Activated CD4-positive, alpha-beta memory T cell treated with anti-CD3 and anti-CD28 coated beads for 36 hours (primary cell): ENCODE results near the gene SCYL2. TPM values are rescaled to one million over a fixed set of nuclear protein-coding genes. Genes with fewer than 3 reads are reported as not detected.

Experiments
- CTCF ChIA-PET: fragments of 350-600 bp; sonication (Branson Sonifier 250); formaldehyde crosslinking; loops from one replicate; lab custom pipeline; 2021; ENCODE audit warnings: antibody characterized with exemption, inconsistent platforms; lab: Charles Lee
- POLR2A ChIA-PET: fragments of 350-600 bp; sonication (Branson Sonifier 250); formaldehyde crosslinking; loops from one replicate; lab custom pipeline; 2021; ENCODE audit warnings: antibody characterized with exemption; lab: Charles Lee
- DNase-seq: peaks from one replicate; pipeline ENCODE4 v3.0.0-alpha.2; 2020
- H3K27ac Mint-ChIP-seq: one replicate; pipeline ENCODE4 v1.8.0; 2021; ENCODE audit warnings: mixed read lengths
- H3K27me3 Mint-ChIP-seq: one replicate; pipeline ENCODE4 v1.8.0; 2021; ENCODE audit warnings: mixed read lengths
- H3K36me3 Mint-ChIP-seq: one replicate; pipeline ENCODE4 v1.8.0; 2021; ENCODE audit warnings: mixed read lengths
- H3K4me1 Mint-ChIP-seq: one replicate; pipeline ENCODE4 v1.8.0; 2021; ENCODE audit warnings: low read depth, mixed read lengths
- H3K4me3 Mint-ChIP-seq: one replicate; pipeline ENCODE4 v1.8.0; 2021; ENCODE audit warnings: mild to moderate bottlenecking, mixed read lengths
- H3K9me3 Mint-ChIP-seq: one replicate; pipeline ENCODE4 v1.8.0; 2021; ENCODE audit warnings: mixed read lengths
- intact Hi-C: fragments of 100-400 bp; cut with micrococcal nuclease; formaldehyde crosslinking; loops from one replicate; pipeline ENCODE4 v1.15.1; 2023
- total RNA-seq, 2 experiments: library from RNA; stranded (reverse); gene quantifications; one replicate each; pipeline ENCODE4 v1.2.3, GENCODE V29; 2021

Gene SCYL2
- total RNA-seq, 2 experiments from 2014 or later = 24.5 to 26.7 TPM

- H3K27me3 Mint-ChIP-seq = peaks cover 18% of the 10 kb centered on the region
- no peak overlapping the region for H3K4me3 Mint-ChIP-seq
- ChIA-PET POLR2A (no interaction called here), CTCF (interaction anchor here (1.4 kb wide), 1 partner anchor 44 kb away, joined by 4 read pairs; no protein-coding TSS in a partner anchor)
- H3K27ac Mint-ChIP-seq = no peak overlapping the region
- DNase-seq = no peak
- no peaks in the 10 kb centered on the region for H3K4me1 Mint-ChIP-seq
- H3K9me3 Mint-ChIP-seq = no peaks in the 10 kb centered on the region
- H3K36me3 Mint-ChIP-seq = no peaks in the 10 kb centered on the region
- intact Hi-C loops = no loop called here
Measured at GRCh38 chr12:100360450-100360849, 93.5 kb downstream of the SCYL2 start.

- intact Hi-C loops = no loop called here
- no peak overlapping the region for H3K27ac Mint-ChIP-seq
- no peaks in the 10 kb centered on the region for H3K9me3 Mint-ChIP-seq
- no peaks in the 10 kb centered on the region for H3K4me1 Mint-ChIP-seq
- no peak overlapping the region for H3K4me3 Mint-ChIP-seq
- peaks cover 18% of the 10 kb centered on the region for H3K27me3 Mint-ChIP-seq
- ChIA-PET CTCF (no interaction called here), POLR2A (no interaction called here)
- no peaks in the 10 kb centered on the region for H3K36me3 Mint-ChIP-seq
- DNase-seq = no peak
Measured at GRCh38 chr12:100364324-100364723, 97.3 kb downstream of the SCYL2 start.

GRCh38 chr12:100365411-100365810 lies 98.4 kb downstream of the SCYL2 start:
- intact Hi-C loops = no loop called here
- no peak for DNase-seq
- H3K27ac Mint-ChIP-seq = no peak overlapping the region
- H3K27me3 Mint-ChIP-seq = peaks cover 18% of the 10 kb centered on the region
- no peaks in the 10 kb centered on the region for H3K4me1 Mint-ChIP-seq
- CTCF ChIA-PET = no interaction called here
- no peaks in the 10 kb centered on the region for H3K36me3 Mint-ChIP-seq
- POLR2A ChIA-PET = no interaction called here
- H3K9me3 Mint-ChIP-seq = no peaks in the 10 kb centered on the region
- no peak overlapping the region for H3K4me3 Mint-ChIP-seq

GRCh38 chr12:100368066-100368465 lies 101.1 kb downstream of the SCYL2 start:
- peaks cover 8% of the 10 kb centered on the region for H3K27me3 Mint-ChIP-seq
- no peak for DNase-seq
- ChIA-PET POLR2A (no interaction called here), CTCF (no interaction called here)
- H3K4me1 Mint-ChIP-seq = no peaks in the 10 kb centered on the region
- H3K36me3 Mint-ChIP-seq = no peaks in the 10 kb centered on the region
- H3K4me3 Mint-ChIP-seq = no peak overlapping the region
- no peaks in the 10 kb centered on the region for H3K9me3 Mint-ChIP-seq
- intact Hi-C loops = no loop called here
- no peak overlapping the region for H3K27ac Mint-ChIP-seq

- no peaks in the 10 kb centered on the region for H3K36me3 Mint-ChIP-seq
- ChIA-PET POLR2A (no interaction called here), CTCF (no interaction called here)
- no peak overlapping the region for H3K27ac Mint-ChIP-seq
- H3K9me3 Mint-ChIP-seq = no peaks in the 10 kb centered on the region
- H3K4me1 Mint-ChIP-seq = no peaks in the 10 kb centered on the region
- no peak overlapping the region for H3K4me3 Mint-ChIP-seq
- intact Hi-C loops = no loop called here
- DNase-seq = no peak
- peaks cover 4% of the 10 kb centered on the region for H3K27me3 Mint-ChIP-seq
Measured at GRCh38 chr12:100371146-100371545, 104.2 kb downstream of the SCYL2 start.

GRCh38 chr12:100372853-100373640 lies 106.1 kb downstream of the SCYL2 start:
- DNase-seq = no peak
- no peak overlapping the region for H3K4me3 Mint-ChIP-seq
- H3K9me3 Mint-ChIP-seq = no peaks in the 10 kb centered on the region
- intact Hi-C loops = no loop called here
- no peaks in the 10 kb centered on the region for H3K36me3 Mint-ChIP-seq
- H3K4me1 Mint-ChIP-seq = no peaks in the 10 kb centered on the region
- ChIA-PET CTCF (no interaction called here), POLR2A (no interaction called here)
- no peak overlapping the region for H3K27ac Mint-ChIP-seq
- H3K27me3 Mint-ChIP-seq = peaks cover 4% of the 10 kb centered on the region

- Mint-ChIP-seq H3K4me1 (no peaks in the 10 kb centered on the region), H3K4me3 (no peak overlapping the region), H3K27me3 (no peaks in the 10 kb centered on the region), H3K9me3 (no peaks in the 10 kb centered on the region), H3K27ac (no peak overlapping the region), H3K36me3 (no peaks in the 10 kb centered on the region)
- DNase-seq = no peak
- ChIA-PET CTCF (interaction anchor here (1.3 kb wide), 1 partner anchor 30 kb away, joined by 4 read pairs; no protein-coding TSS in a partner anchor), POLR2A (no interaction called here)
- intact Hi-C loops = no loop called here
Measured at GRCh38 chr12:100375038-100375735, 108.2 kb downstream of the SCYL2 start.

GRCh38 chr12:100376161-100376560 lies 109.2 kb downstream of the SCYL2 start:
- ChIA-PET CTCF (no interaction called here), POLR2A (no interaction called here)
- DNase-seq = no peak
- Mint-ChIP-seq H3K36me3 (no peaks in the 10 kb centered on the region), H3K27me3 (no peaks in the 10 kb centered on the region), H3K4me3 (no peak overlapping the region), H3K4me1 (no peaks in the 10 kb centered on the region), H3K9me3 (no peaks in the 10 kb centered on the region), H3K27ac (no peak overlapping the region)
- intact Hi-C loops = no loop called here

- Mint-ChIP-seq H3K36me3 (no peaks in the 10 kb centered on the region), H3K27ac (no peak overlapping the region), H3K27me3 (no peaks in the 10 kb centered on the region), H3K4me1 (no peaks in the 10 kb centered on the region), H3K4me3 (no peak overlapping the region), H3K9me3 (no peaks in the 10 kb centered on the region)
- ChIA-PET POLR2A (no interaction called here), CTCF (interaction anchor here (1.0 kb wide), 1 partner anchor 23 kb away, joined by 4 read pairs; no protein-coding TSS in a partner anchor)
- DNase-seq = no peak
- intact Hi-C loops = no loop called here
Measured at GRCh38 chr12:100381379-100381778, 114.4 kb downstream of the SCYL2 start.

GRCh38 chr12:100382338-100382737 lies 115.4 kb downstream of the SCYL2 start:
- no peak for DNase-seq
- H3K4me1 Mint-ChIP-seq = no peaks in the 10 kb centered on the region
- ChIA-PET POLR2A (no interaction called here), CTCF (no interaction called here)
- peaks cover 2% of the 10 kb centered on the region for H3K27me3 Mint-ChIP-seq
- no peak overlapping the region for H3K4me3 Mint-ChIP-seq
- H3K36me3 Mint-ChIP-seq = no peaks in the 10 kb centered on the region
- no peak overlapping the region for H3K27ac Mint-ChIP-seq
- no peaks in the 10 kb centered on the region for H3K9me3 Mint-ChIP-seq
- intact Hi-C loops = no loop called here

GRCh38 chr12:100383586-100384558 lies 116.9 kb downstream of the SCYL2 start:
- CTCF ChIA-PET = interaction anchor here (0.7 kb wide), 1 partner anchor 198 kb away, joined by 3 read pairs; no protein-coding TSS in a partner anchor
- H3K27ac Mint-ChIP-seq = no peak overlapping the region
- POLR2A ChIA-PET = no interaction called here

GRCh38 chr12:100384559-100384935 lies 117.6 kb downstream of the SCYL2 start:
- Mint-ChIP-seq H3K4me1 (no peaks in the 10 kb centered on the region), H3K36me3 (no peaks in the 10 kb centered on the region), H3K27me3 (peaks cover 7% of the 10 kb centered on the region), H3K4me3 (no peak overlapping the region), H3K9me3 (no peaks in the 10 kb centered on the region), H3K27ac (no peak overlapping the region)
- DNase-seq = no peak
- ChIA-PET CTCF (interaction anchor here (1.3 kb wide), 1 partner anchor 20 kb away, joined by 3 read pairs; no protein-coding TSS in a partner anchor), POLR2A (no interaction called here)
- intact Hi-C loops = no loop called here

More at GRCh38 chr12:100383586-100384558, 116.9 kb downstream of the SCYL2 start:
- intact Hi-C loops = no loop called here
- no peak for DNase-seq
- peaks cover 7% of the 10 kb centered on the region for H3K27me3 Mint-ChIP-seq
- H3K36me3 Mint-ChIP-seq = no peaks in the 10 kb centered on the region
- H3K9me3 Mint-ChIP-seq = no peaks in the 10 kb centered on the region
- H3K4me3 Mint-ChIP-seq = no peak overlapping the region
- no peaks in the 10 kb centered on the region for H3K4me1 Mint-ChIP-seq
